ENCODE data around the gene ZCCHC7.
"Not testable (repeated sequence)": the region's sequence is repeated elsewhere in the genome, so short reads cannot be mapped to it uniquely, and the experiment has no call there.

The ZCCHC7 gene

GRCh38 chr9:37203456-37203855 lies 83.1 kb downstream of the ZCCHC7 start:
- in situ Hi-C loops (cut with MboI; ENCODE audit: low sequenced_read_pairs) = not testable (repeated sequence)

- in situ Hi-C loops (cut with MboI; ENCODE audit: low sequenced_read_pairs) = no loop called here
These were observed 85.8 kb downstream of the ZCCHC7 start for GRCh38 chr9:37206121-37206620.

- in situ Hi-C loops (cut with MboI; ENCODE audit: low sequenced_read_pairs) = no loop called here
These were observed 89.3 kb downstream of the ZCCHC7 start for GRCh38 chr9:37209431-37210386.

GRCh38 chr9:37210737-37211523 lies 90.6 kb downstream of the ZCCHC7 start:
- in situ Hi-C loops (cut with MboI; ENCODE audit: low sequenced_read_pairs) = no loop called here

- in situ Hi-C loops (cut with MboI; ENCODE audit: low sequenced_read_pairs) = no loop called here
These were observed 92.1 kb downstream of the ZCCHC7 start for GRCh38 chr9:37212435-37212834.

GRCh38 chr9:37215381-37215780 lies 95.0 kb downstream of the ZCCHC7 start:
- in situ Hi-C loops (cut with MboI; ENCODE audit: low sequenced_read_pairs) = no loop called here

GRCh38 chr9:37215830-37216229 lies 95.5 kb downstream of the ZCCHC7 start:
- in situ Hi-C loops (cut with MboI; ENCODE audit: low sequenced_read_pairs) = no loop called here

- in situ Hi-C loops (cut with MboI; ENCODE audit: low sequenced_read_pairs) = no loop called here
These were observed 96.8 kb downstream of the ZCCHC7 start for GRCh38 chr9:37217161-37217560.

- in situ Hi-C loops (cut with MboI; ENCODE audit: low sequenced_read_pairs) = no loop called here
These were observed 98.5 kb downstream of the ZCCHC7 start for GRCh38 chr9:37218800-37219425.

GRCh38 chr9:37220971-37221370 lies 100.6 kb downstream of the ZCCHC7 start:
- in situ Hi-C loops (cut with MboI; ENCODE audit: low sequenced_read_pairs) = no loop called here

GRCh38 chr9:37221489-37222106 lies 101.2 kb downstream of the ZCCHC7 start:
- in situ Hi-C loops (cut with MboI; ENCODE audit: low sequenced_read_pairs) = no loop called here

- in situ Hi-C loops (cut with MboI; ENCODE audit: low sequenced_read_pairs) = no loop called here
These were observed 109.1 kb downstream of the ZCCHC7 start for GRCh38 chr9:37229455-37229854.

- in situ Hi-C loops (cut with MboI; ENCODE audit: low sequenced_read_pairs) = no loop called here
These were observed 109.6 kb downstream of the ZCCHC7 start for GRCh38 chr9:37229882-37230482.

GRCh38 chr9:37236822-37237221 lies 116.4 kb downstream of the ZCCHC7 start:
- in situ Hi-C loops (cut with MboI; ENCODE audit: low sequenced_read_pairs) = no loop called here

- in situ Hi-C loops (cut with MboI; ENCODE audit: low sequenced_read_pairs) = no loop called here
These were observed 117.7 kb downstream of the ZCCHC7 start for GRCh38 chr9:37238122-37238521.

- in situ Hi-C loops (cut with MboI; ENCODE audit: low sequenced_read_pairs) = no loop called here
These were observed 119.0 kb downstream of the ZCCHC7 start for GRCh38 chr9:37239224-37239859.

- in situ Hi-C loops (cut with MboI; ENCODE audit: low sequenced_read_pairs) = no loop called here
These were observed 119.5 kb downstream of the ZCCHC7 start for GRCh38 chr9:37239921-37240320.

GRCh38 chr9:37241340-37241739 lies 121.0 kb downstream of the ZCCHC7 start:
- in situ Hi-C loops (cut with MboI; ENCODE audit: low sequenced_read_pairs) = no loop called here

GRCh38 chr9:37242089-37242488 lies 121.7 kb downstream of the ZCCHC7 start:
- in situ Hi-C loops (cut with MboI; ENCODE audit: low sequenced_read_pairs) = no loop called here
